Measurements from ENCODE around the gene ANKRD65. TPM values are rescaled to one million over a fixed set of nuclear protein-coding genes. Genes with fewer than 3 reads are reported as not detected.

ANKRD65 gene
- total RNA-seq, 1 donor from 2014 or later: 1.7 TPM

DNA sequence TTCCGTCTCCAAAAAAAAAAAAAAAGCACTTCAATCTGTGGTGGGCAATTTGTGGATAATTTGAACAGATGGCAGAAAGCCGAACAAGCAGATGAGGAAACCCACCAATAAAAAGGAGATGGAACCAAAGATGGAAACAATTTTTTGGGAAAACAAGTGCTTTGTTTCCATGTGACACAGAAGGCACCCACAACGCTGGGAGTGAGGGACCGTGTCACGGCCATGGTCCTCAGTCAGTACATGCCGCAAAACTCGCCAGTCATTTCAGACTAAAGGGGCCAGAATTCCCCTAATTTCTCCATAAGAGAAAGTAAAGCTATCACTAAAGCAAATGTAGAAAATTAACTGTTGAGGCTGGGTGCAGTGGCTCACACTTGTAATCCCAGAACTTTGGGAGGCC lies 27.0 kb downstream of the ANKRD65 start:
- Histone ChIP-seq H3K4me3 (no peak overlapping the region), H3K9me3 (replicated peaks) (no peaks in the 10 kb centered on the region), H3K4me1 (peaks cover 92% of the 10 kb centered on the region), H3K27me3 (ENCODE audit: low read depth) (no peaks in the 10 kb centered on the region), H3K27ac (replicated peaks) (no peak overlapping the region), H3K36me3 (peaks cover 90% of the 10 kb centered on the region)
- DNase-seq: no peak
- intact Hi-C loops (cut with micrococcal nuclease): no loop called here
- TF ChIP-seq, protein P1, sequence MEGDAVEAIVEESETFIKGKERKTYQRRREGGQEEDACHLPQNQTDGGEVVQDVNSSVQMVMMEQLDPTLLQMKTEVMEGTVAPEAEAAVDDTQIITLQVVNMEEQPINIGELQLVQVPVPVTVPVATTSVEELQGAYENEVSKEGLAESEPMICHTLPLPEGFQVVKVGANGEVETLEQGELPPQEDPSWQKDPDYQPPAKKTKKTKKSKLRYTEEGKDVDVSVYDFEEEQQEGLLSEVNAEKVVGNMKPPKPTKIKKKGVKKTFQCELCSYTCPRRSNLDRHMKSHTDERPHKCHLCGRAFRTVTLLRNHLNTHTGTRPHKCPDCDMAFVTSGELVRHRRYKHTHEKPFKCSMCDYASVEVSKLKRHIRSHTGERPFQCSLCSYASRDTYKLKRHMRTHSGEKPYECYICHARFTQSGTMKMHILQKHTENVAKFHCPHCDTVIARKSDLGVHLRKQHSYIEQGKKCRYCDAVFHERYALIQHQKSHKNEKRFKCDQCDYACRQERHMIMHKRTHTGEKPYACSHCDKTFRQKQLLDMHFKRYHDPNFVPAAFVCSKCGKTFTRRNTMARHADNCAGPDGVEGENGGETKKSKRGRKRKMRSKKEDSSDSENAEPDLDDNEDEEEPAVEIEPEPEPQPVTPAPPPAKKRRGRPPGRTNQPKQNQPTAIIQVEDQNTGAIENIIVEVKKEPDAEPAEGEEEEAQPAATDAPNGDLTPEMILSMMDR (IDR thresholded peaks at IDR 0.05; ENCODE audit: borderline replicate concordance): no peak

DNA sequence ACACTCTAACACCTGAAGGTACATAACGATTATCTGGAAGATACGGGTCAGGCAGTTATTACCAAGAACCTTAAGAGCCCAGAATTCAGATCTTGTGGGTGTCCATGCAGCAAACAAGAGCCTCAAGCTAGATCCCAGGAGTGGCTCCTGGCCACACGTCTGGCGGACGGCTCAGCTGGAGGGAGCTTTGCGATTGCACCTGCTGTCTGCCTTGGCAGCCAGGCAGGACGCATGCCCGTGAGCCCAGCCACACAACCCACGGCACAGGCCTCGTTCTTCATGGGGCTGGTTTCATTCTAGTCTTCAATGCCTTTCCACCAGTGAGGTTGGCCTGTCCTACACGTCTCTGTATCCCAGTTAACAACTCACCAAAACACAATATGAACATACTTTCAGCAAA lies 27.6 kb downstream of the ANKRD65 start:
- peaks cover 97% of the 10 kb centered on the region for H3K36me3 ChIP-seq
- H3K4me3 ChIP-seq: no peak overlapping the region
- no peak overlapping the region for H3K27ac ChIP-seq (replicated peaks)
- H3K27me3 ChIP-seq (ENCODE audit: low read depth): no peaks in the 10 kb centered on the region
- intact Hi-C loops (cut with micrococcal nuclease): no loop called here
- H3K4me1 ChIP-seq: peaks cover 85% of the 10 kb centered on the region
- DNase-seq: no peak
- TF ChIP-seq, protein P1 (IDR thresholded peaks at IDR 0.05; ENCODE audit: borderline replicate concordance): no peak
- H3K9me3 ChIP-seq (replicated peaks): no peaks in the 10 kb centered on the region

DNA sequence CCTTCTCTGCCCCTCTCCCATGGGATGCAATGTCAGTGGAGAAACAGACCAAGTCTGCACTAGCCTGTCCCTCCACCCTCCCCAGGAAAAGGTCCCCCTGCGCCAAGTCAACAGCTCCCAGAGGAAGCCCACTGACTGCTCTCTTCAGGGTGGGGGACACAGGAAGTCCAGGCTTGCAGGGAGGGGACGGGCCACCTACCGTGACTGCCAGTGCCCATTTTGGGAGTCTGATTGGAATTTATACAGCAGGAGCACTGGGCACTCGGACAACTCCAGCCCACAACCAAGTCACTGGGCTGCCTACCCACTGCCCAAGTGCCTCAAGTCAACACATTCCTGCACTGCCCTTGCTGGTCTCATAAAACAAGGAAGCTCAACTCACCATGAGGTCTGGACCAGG lies 28.1 kb downstream of the ANKRD65 start:
- Histone ChIP-seq H3K4me3 (no peak overlapping the region), H3K27me3 (ENCODE audit: low read depth) (no peaks in the 10 kb centered on the region), H3K4me1 (peaks cover 81% of the 10 kb centered on the region), H3K27ac (replicated peaks) (no peak overlapping the region), H3K9me3 (replicated peaks) (no peaks in the 10 kb centered on the region), H3K36me3 (peaks cover 99% of the 10 kb centered on the region)
- TF ChIP-seq, protein P1 (IDR thresholded peaks at IDR 0.05; ENCODE audit: borderline replicate concordance): no peak
- intact Hi-C loops (cut with micrococcal nuclease): no loop called here
- no peak for DNase-seq

DNA sequence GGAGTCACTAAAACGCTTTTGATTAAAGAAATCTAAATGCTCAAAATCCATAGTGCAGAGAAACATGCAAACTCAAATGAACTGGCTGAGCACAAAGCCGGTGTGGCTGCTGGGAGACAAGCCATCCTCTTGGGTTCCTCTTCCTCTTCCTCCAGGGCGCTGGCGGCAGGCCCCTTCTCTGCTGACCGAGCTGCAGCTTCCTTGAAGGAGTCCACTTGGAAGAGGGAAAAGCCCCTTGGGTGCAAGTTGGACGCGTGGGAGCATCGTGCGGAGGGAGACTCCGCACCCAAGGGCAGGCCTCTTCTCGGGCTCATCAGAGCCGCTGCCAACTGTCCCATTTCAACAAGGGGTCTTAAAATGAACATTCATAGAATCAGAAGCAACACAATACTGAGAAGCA lies 29.9 kb downstream of the ANKRD65 start:
- Histone ChIP-seq H3K27ac (replicated peaks) (peak overlapping the region; percentile 56), H3K4me3 (no peak overlapping the region)
- no peak for DNase-seq

DNA sequence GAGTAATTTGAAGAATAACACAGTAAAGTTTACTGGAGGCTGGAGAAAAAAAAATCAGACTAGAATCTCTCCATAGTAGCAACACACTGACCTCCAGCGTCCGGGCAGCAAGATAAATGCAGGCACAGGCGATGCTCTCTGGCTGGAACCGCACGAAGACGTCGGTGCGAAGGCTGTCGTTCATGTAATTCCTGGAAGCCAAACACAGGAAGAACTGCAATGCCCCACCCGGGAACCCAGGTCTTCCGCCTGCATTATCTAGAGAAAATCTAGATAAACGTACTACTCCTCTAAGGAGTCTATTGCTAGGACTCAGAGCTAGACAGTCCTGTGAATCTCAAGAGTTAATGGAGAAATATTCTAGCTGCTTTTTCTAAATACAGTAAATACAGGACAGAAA lies 30.4 kb downstream of the ANKRD65 start:
- no peak for DNase-seq
- H3K27ac ChIP-seq (replicated peaks): peak overlapping the region; percentile 56
- H3K36me3 ChIP-seq: peaks cover 100% of the 10 kb centered on the region
- peaks cover 58% of the 10 kb centered on the region for H3K4me1 ChIP-seq
- no peaks in the 10 kb centered on the region for H3K9me3 ChIP-seq (replicated peaks)
- TF ChIP-seq, protein P1 (IDR thresholded peaks at IDR 0.05; ENCODE audit: borderline replicate concordance): peak; percentile 9
- H3K4me3 ChIP-seq: no peak overlapping the region
- H3K27me3 ChIP-seq (ENCODE audit: low read depth): no peaks in the 10 kb centered on the region
- intact Hi-C loops (cut with micrococcal nuclease): no loop called here

More for the DNA sequence above, 29.9 kb downstream of the ANKRD65 start:
- TF ChIP-seq, protein P1 (IDR thresholded peaks at IDR 0.05; ENCODE audit: borderline replicate concordance): no peak
- peaks cover 99% of the 10 kb centered on the region for H3K36me3 ChIP-seq
- intact Hi-C loops (cut with micrococcal nuclease): no loop called here
- no peaks in the 10 kb centered on the region for H3K9me3 ChIP-seq (replicated peaks)
- H3K4me1 ChIP-seq: peaks cover 63% of the 10 kb centered on the region
- no peaks in the 10 kb centered on the region for H3K27me3 ChIP-seq (ENCODE audit: low read depth)

DNA sequence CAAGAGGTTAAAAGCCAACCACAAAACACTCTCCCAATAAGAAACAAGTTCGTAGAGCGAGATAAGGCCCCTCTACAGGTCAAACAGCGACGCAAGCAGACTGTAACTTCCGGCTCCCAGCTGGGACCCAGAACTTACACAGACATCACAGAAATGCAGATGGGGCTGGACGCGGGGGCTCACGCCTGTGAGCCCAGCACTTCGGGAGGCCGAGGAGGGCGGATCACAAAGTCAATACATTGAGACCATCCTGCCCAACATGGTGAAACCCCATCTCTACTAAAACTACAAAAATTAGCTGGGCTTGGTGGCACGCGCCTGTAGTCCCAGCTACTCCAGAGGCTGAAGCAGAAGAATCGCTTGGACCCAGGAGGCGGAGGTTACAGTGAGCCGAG lies 33.0 kb downstream of the ANKRD65 start:
- H3K4me1 ChIP-seq: peaks cover 33% of the 10 kb centered on the region
- DNase-seq: no peak
- TF ChIP-seq, protein P1 (IDR thresholded peaks at IDR 0.05; ENCODE audit: borderline replicate concordance): no peak
- H3K27me3 ChIP-seq (ENCODE audit: low read depth): no peaks in the 10 kb centered on the region
- peaks cover 83% of the 10 kb centered on the region for H3K36me3 ChIP-seq
- intact Hi-C loops (cut with micrococcal nuclease): no loop called here
- H3K4me3 ChIP-seq: no peak overlapping the region
- H3K9me3 ChIP-seq (replicated peaks): no peaks in the 10 kb centered on the region
- no peak overlapping the region for H3K27ac ChIP-seq (replicated peaks)

Data from left ventricle myocardium inferior (tissue), 1 donor.